Measurements from ENCODE around the gene CARS1. TPM values are rescaled to one million over a fixed set of nuclear protein-coding genes. Genes with fewer than 3 reads are reported as not detected.
A peak's percentile ranks its signal among the peaks of the same experiment; 100 is the strongest.

CARS1 gene
- total and polyA plus RNA-seq, 9 of the 15 experiments (the other 6 are each of a cell fraction or from before 2014, with no cell fraction given): 14.4 to 106 (median 73.6) TPM

GRCh38 chr11:3007404-3008010 is 49.7 kb downstream of the CARS1 start:
- Histone ChIP-seq H3K79me2 (ENCODE audit: control insufficient read depth, insufficient read depth, low read length) (no peaks in the 10 kb centered on the region), H3K36me3 (ENCODE audit: control insufficient read depth, insufficient read depth, low read length) (peaks cover 79% of the 10 kb centered on the region; the same call in 2 of the 3 replicates), H4K20me1 (replicated peaks; ENCODE audit: control insufficient read depth, insufficient read depth, low read length) (0 out of 2 replicates have a peak, but pooled peaks cover 7% of the 10 kb centered on the region), H3K9me3 (replicated peaks; ENCODE audit: control insufficient read depth, insufficient read depth, low read depth, low read length) (no peaks in the 10 kb centered on the region), H3K4me1 (replicated peaks in 1 of 2; ENCODE audit: control insufficient read depth in 2 of 2, insufficient read depth in 2 of 2, low read length in 2 of 2) (peaks cover 0 to 19% of the 10 kb centered on the region in 2 experiments; a peak in 1 of 5 replicates), H3K4me2 (ENCODE audit: insufficient read depth, low read length) (no peak overlapping the region), H3K4me3 (no peak overlapping the region), H2AFZ (ENCODE audit: low read depth, low read length) (no peak overlapping the region), H3K9ac (ENCODE audit: insufficient read depth in 1 of 2, low read depth in 2 of 2, low read length in 2 of 2) (0 out of 4 replicates have a peak overlapping the region, but pooled peaks of 1 of the 2 experiments have one; percentile 36), H3K27ac (ENCODE audit: extremely low read depth, low read depth, low read length) (no peak overlapping the region), H3K9me1 (ENCODE audit: control insufficient read depth, insufficient read depth, low read length) (no peaks in the 10 kb centered on the region), H3K27me3 (ENCODE audit: control insufficient read depth in 2 of 2, insufficient read depth in 2 of 2, low read length in 2 of 2) (no peaks in the 10 kb centered on the region)
- BruUV-seq (replicated peaks): no TSS peak
- ATAC-seq: peak; percentile 7; the same call in 1 of the 3 replicates
- in situ Hi-C loops (cut with MboI) (no loop called here), intact Hi-C loops (cut with micrococcal nuclease) (no loop called here)
- DNase-seq (ENCODE audit: extremely low read depth in 1 of 4, low spot score in 3 of 4): no peak
- WGBS (ENCODE audit: insufficient coverage, low coverage, missing lambda C conversion rate): 88% methylated on average over 19 of the region's 20 CpGs
- TF ChIP-seq NFRKB (IDR thresholded peaks at IDR 0.05; ENCODE audit: low read depth) (no peak), ZNF668 (CRISPR knock-in tag; IDR thresholded peaks at IDR 0.05) (no peak), POLR2G (IDR thresholded peaks at IDR 0.05; ENCODE audit: low read depth, low read length) (peak; percentile 60), HDAC1 (IDR thresholded peaks at IDR 0.05) (no peak), ZNF277 (CRISPR knock-in tag; IDR thresholded peaks at IDR 0.05; ENCODE audit: borderline replicate concordance) (no peak), TRIM24 (IDR thresholded peaks at IDR 0.05) (no peak), U2AF2 (optimal IDR thresholded peaks at IDR 0.05; ENCODE audit: low read depth, low read length) (no peak), ZBTB49 (CRISPR knock-in tag; IDR thresholded peaks at IDR 0.05; ENCODE audit: borderline replicate concordance) (no peak), RBM22 (IDR thresholded peaks at IDR 0.05; ENCODE audit: low read depth, low read length, poor library complexity, severe bottlenecking) (peak; percentile 51), ZC3H11A (IDR thresholded peaks at IDR 0.05; ENCODE audit: low read depth, low read length) (no peak), HDGF (IDR thresholded peaks at IDR 0.05) (no peak)
- POLR2A ChIA-PET: interaction anchor here (0.7 to 4.4 kb wide), 7 partner anchors 8 to 19 kb away, joined by 3 to 17 read pairs (median 5); no protein-coding TSS in a partner anchor
- CTCF ChIA-PET (ENCODE audit: low intra/inter-chr PET ratio): no interaction called here
- no peak for FAIRE-seq
